ENCODE measurements around the gene LHFPL3.

LHFPL3 gene

DNA sequence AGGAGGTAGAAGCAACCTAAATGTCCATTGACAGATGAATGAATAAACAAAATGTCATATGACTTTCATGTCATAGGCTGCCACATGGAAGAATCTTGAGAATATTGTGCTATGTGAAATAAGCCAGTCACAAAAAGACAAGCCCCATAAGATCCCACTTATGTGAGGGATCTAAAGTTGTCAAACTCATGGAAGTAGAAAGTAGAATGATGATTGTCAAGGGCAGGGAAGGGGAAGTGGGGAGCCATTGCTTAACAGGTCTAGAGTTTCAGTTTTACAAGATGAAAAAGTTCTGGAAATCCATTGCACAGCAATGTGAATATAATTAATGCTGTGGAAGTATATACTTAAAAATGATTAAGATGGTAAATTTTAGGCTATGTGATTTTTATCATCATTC lies 456.3 kb downstream of the LHFPL3 start:
- Histone ChIP-seq H3K9ac (no peak overlapping the region), H3K27me3 (no peaks in the 10 kb centered on the region), H3K4me2 (no peak overlapping the region), H3K27ac (no peak overlapping the region), H3K9me3 (no peaks in the 10 kb centered on the region), H3K4me3 (no peak overlapping the region), H3K36me3 (no peaks in the 10 kb centered on the region), H4K20me1 (no peaks in the 10 kb centered on the region), H3K4me1 (no peaks in the 10 kb centered on the region)
- no peak for TF ChIP-seq Cebpa-rat (IDR thresholded peaks at IDR 0.05)

DNA sequence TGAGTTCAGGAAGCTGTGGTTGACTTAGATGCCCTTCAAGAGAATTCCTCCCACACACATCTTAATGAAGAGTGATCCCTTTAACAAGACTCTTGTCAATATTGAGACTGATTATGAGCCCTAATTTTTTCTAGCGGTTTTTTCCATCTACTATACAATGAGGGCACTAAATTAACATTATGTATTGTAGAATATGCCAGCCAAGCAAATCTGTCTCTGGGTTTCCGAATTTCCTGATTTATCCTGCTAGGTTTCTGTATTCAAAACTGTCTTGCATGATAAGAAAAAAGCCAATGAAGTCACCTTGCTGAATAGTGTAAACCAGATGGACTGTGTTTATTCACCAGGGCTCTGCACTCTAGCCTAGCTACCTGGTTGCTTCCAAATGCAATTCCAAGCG lies 461.4 kb downstream of the LHFPL3 start:
- H3K36me3 ChIP-seq, result no peaks in the 10 kb centered on the region
- H4K20me1 ChIP-seq, result no peaks in the 10 kb centered on the region
- no peak overlapping the region for H3K4me2 ChIP-seq
- no peaks in the 10 kb centered on the region for H3K4me1 ChIP-seq
- no peak for TF ChIP-seq Cebpa-rat (IDR thresholded peaks at IDR 0.05)
- H3K27me3 ChIP-seq, result no peaks in the 10 kb centered on the region
- no peak overlapping the region for H3K27ac ChIP-seq
- no peak overlapping the region for H3K4me3 ChIP-seq
- H3K9me3 ChIP-seq, result no peaks in the 10 kb centered on the region
- no peak overlapping the region for H3K9ac ChIP-seq

DNA sequence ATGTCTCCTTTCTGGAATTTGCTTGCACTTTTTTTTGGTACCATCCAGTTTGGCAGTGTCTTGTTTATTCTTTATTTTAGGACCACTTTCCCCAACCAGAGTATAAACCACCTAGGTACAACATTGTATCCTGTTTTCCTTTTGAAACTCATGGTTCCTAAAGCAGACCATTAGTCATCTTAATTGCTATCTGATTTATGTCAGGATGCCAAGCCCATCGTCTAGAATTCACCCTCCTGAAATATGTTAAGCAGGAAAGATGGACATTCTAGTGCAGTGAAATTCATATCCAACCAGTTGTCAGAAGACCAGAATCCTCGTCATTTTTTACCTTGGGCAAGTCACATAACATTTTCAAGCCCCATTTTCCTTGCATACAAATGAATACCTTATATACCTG lies 462.0 kb downstream of the LHFPL3 start:
- H3K9ac ChIP-seq, result no peak overlapping the region

DNA sequence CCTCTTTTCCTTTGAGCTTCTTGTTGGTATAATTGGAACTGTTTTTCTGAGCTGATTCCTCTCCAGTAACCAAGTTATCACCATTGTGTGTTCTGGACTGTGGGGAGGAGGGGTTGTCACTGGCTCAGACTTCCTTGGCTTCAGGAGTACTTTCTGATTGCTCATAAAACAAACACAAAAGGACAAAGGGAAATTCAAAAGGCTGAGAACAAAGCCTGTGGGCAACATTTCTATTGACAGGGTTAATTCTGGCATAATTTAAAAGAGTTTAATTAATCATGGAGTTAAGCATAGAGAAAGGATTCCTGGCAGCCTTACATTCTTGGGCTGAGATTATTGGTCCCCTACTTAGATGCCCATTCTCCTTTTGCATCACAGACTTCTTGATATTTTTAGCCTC lies 462.7 kb downstream of the LHFPL3 start:
- no peak overlapping the region for H3K4me2 ChIP-seq

More for the DNA sequence above, 462.0 kb downstream of the LHFPL3 start:
- Histone ChIP-seq H3K9me3 (no peaks in the 10 kb centered on the region), H3K36me3 (no peaks in the 10 kb centered on the region), H3K4me1 (no peaks in the 10 kb centered on the region), H3K27ac (no peak overlapping the region), H3K27me3 (no peaks in the 10 kb centered on the region), H3K4me2 (no peak overlapping the region), H4K20me1 (no peaks in the 10 kb centered on the region), H3K4me3 (no peak overlapping the region)
- no peak for TF ChIP-seq Cebpa-rat (IDR thresholded peaks at IDR 0.05)

DNA sequence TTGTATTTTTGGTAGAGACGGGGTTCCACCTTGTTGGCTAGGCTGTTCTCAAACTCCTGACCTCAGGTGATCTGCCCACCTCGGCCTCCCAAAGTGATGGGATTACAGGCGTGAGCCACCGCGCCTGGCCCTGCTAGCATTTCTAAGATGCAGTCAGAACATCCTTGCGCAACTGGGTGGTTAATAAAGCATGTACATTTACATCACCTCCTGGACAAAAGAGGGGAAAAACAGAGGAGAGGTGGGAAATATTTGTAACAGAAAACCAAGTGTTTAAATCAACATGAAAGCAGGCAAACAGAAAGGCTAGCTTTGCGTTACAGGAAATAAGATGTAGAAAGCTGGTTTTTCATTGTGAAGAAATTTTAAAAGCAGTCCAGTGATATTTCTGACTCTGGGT lies 464.7 kb downstream of the LHFPL3 start:
- Histone ChIP-seq H3K4me1 (no peaks in the 10 kb centered on the region), H3K36me3 (no peaks in the 10 kb centered on the region), H3K4me3 (no peak overlapping the region), H3K4me2 (no peak overlapping the region), H4K20me1 (no peaks in the 10 kb centered on the region), H3K27me3 (no peaks in the 10 kb centered on the region), H3K9ac (no peak overlapping the region), H3K9me3 (no peaks in the 10 kb centered on the region), H3K27ac (no peak overlapping the region)
- no peak for TF ChIP-seq Cebpa-rat (IDR thresholded peaks at IDR 0.05)

More for the DNA sequence above, 462.7 kb downstream of the LHFPL3 start:
- H4K20me1 ChIP-seq, result no peaks in the 10 kb centered on the region
- no peaks in the 10 kb centered on the region for H3K27me3 ChIP-seq
- no peak overlapping the region for H3K27ac ChIP-seq
- no peak overlapping the region for H3K9ac ChIP-seq
- no peak for TF ChIP-seq Cebpa-rat (IDR thresholded peaks at IDR 0.05)
- H3K36me3 ChIP-seq, result no peaks in the 10 kb centered on the region
- H3K9me3 ChIP-seq, result no peaks in the 10 kb centered on the region
- H3K4me3 ChIP-seq, result no peak overlapping the region
- H3K4me1 ChIP-seq, result no peaks in the 10 kb centered on the region

DNA sequence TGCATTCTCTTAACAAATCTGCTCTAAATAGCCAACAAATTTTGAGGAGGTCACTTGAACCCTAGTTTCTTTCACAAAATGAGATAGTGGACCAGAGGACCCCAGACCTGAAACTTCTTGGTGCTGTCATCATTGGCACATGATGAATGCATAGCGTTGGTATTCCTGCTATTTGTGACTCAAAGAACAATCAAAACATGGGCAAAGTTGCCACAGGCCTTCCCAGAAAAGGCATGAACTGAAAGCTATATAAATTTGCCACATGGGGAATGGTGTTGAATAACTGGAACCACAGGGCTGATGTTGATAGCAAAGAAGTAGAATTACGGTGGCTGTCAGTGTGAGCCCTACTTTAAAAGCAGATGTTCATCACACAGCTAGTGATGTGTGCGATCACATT lies 465.8 kb downstream of the LHFPL3 start:
- no peaks in the 10 kb centered on the region for H4K20me1 ChIP-seq
- H3K27ac ChIP-seq, result no peak overlapping the region
- no peak overlapping the region for H3K4me2 ChIP-seq
- TF ChIP-seq Cebpa-rat (IDR thresholded peaks at IDR 0.05), result no peak
- no peaks in the 10 kb centered on the region for H3K4me1 ChIP-seq
- H3K36me3 ChIP-seq, result no peaks in the 10 kb centered on the region
- H3K27me3 ChIP-seq, result no peaks in the 10 kb centered on the region
- H3K9me3 ChIP-seq, result no peaks in the 10 kb centered on the region
- H3K4me3 ChIP-seq, result no peak overlapping the region
- no peak overlapping the region for H3K9ac ChIP-seq

DNA sequence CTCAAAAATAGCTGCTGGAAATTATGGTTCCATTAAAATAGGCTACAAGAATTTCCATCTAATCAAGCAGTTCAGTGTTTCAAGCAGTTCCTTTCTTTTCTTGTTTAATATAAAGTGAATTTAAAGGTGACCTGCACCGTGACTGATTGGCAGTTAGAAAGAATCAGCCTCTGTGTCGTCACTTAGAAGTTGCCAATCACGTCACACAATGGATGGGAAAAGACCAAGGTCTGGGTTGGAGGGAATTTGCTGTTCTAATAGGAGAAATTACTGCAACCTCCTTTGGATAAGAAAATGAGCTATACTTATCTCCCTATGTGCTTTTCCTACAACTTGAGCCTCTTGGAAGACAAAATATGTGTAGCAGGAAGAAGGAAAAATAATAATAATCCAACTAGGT lies 466.2 kb downstream of the LHFPL3 start:
- Histone ChIP-seq H3K4me2 (no peak overlapping the region), H4K20me1 (no peaks in the 10 kb centered on the region), H3K4me1 (no peaks in the 10 kb centered on the region), H3K27ac (no peak overlapping the region), H3K4me3 (no peak overlapping the region), H3K27me3 (no peaks in the 10 kb centered on the region), H3K9me3 (no peaks in the 10 kb centered on the region), H3K9ac (no peak overlapping the region), H3K36me3 (no peaks in the 10 kb centered on the region)
- TF ChIP-seq Cebpa-rat (IDR thresholded peaks at IDR 0.05), result no peak

DNA sequence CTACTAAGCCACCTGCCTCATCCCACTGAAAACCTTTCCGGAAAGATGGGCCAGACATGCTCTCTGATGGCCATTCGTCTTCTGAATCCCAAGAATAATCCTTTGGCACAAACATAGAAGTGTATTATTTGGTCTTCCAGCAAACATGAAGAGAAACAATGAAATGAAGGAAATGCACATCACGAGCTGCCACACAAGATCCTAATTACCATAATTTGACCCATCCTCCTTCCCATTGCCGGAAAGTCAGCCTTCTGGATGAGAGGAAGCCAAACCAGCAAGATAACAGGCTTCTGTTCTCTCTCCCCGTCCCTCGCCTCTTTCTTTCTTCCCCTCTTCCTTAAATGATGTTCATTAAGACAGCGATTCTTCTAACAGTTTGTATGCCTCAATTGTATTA lies 466.7 kb downstream of the LHFPL3 start:
- Histone ChIP-seq H3K4me3 (no peak overlapping the region), H3K9ac (no peak overlapping the region), H3K27ac (no peak overlapping the region), H3K4me1 (no peaks in the 10 kb centered on the region), H3K4me2 (no peak overlapping the region), H3K9me3 (no peaks in the 10 kb centered on the region), H3K27me3 (no peaks in the 10 kb centered on the region), H3K36me3 (no peaks in the 10 kb centered on the region), H4K20me1 (no peaks in the 10 kb centered on the region)
- no peak for TF ChIP-seq Cebpa-rat (IDR thresholded peaks at IDR 0.05)

DNA sequence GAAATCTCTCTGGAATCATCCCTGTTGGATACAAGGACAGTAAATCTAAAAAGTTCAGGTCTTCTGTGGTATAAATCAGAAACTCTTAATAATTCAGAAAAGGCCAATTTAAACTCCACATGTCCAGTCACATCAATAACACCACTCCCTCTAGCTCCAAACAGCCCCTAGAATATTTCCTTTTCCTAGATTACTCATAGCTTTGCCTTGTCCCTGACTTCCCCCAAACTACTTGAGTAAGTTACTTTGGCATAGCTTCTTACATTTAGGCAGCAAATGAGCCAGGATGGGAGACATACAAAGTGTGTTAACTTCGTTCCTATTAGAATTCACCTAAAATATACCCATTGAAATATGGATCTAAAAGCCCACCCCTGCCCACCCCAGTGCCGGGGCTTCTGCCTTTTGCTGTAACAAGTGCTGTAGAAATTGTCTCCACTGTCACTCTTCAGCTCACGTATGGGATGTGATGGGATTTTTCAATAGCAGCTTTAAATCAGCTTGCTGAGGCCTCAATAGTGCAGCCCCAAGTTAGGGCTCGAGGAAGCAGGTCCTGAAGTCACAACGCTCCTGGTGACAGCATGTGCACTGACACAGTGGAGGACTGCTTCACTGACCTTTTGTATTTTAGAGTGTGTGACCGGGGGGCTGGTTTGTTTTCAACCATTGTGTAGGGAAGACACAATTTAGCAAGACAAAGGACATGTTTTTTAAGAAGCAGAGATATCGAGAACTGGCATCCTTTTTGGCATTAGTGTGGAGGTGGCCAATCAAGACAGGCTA lies 467.4 kb downstream of the LHFPL3 start:
- H3K27ac ChIP-seq, result no peak overlapping the region
- no peaks in the 10 kb centered on the region for H4K20me1 ChIP-seq
- H3K27me3 ChIP-seq, result no peaks in the 10 kb centered on the region
- no peaks in the 10 kb centered on the region for H3K36me3 ChIP-seq
- H3K9me3 ChIP-seq, result no peaks in the 10 kb centered on the region
- no peak for TF ChIP-seq Cebpa-rat (IDR thresholded peaks at IDR 0.05)
- no peaks in the 10 kb centered on the region for H3K4me1 ChIP-seq
- H3K4me3 ChIP-seq, result no peak overlapping the region
- no peak overlapping the region for H3K4me2 ChIP-seq
- no peak overlapping the region for H3K9ac ChIP-seq

DNA sequence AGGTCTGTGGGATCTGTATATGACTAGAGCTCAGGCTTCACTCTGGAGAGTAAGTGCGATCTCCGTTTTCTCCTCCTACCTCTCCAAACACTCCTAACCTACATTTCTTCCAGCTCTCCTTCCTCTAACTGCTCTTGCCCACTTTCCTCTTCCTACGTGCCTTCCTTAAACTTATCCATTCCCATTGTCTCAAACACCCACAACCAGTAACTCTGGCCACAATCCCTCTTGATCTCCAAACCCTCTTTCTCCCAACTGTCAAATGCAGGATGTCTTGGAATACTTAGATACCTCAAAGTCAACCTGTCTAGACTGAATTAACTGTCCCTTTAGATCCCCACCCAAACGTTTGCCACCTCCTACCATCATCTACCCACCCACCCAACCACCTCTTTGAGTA lies 471.9 kb downstream of the LHFPL3 start:
- TF ChIP-seq Cebpa-rat (IDR thresholded peaks at IDR 0.05), result no peak
- Histone ChIP-seq H3K36me3 (no peaks in the 10 kb centered on the region), H4K20me1 (no peaks in the 10 kb centered on the region), H3K9me3 (no peaks in the 10 kb centered on the region), H3K4me3 (no peak overlapping the region), H3K4me2 (no peak overlapping the region), H3K9ac (no peak overlapping the region), H3K4me1 (no peaks in the 10 kb centered on the region), H3K27me3 (no peaks in the 10 kb centered on the region), H3K27ac (no peak overlapping the region)

DNA sequence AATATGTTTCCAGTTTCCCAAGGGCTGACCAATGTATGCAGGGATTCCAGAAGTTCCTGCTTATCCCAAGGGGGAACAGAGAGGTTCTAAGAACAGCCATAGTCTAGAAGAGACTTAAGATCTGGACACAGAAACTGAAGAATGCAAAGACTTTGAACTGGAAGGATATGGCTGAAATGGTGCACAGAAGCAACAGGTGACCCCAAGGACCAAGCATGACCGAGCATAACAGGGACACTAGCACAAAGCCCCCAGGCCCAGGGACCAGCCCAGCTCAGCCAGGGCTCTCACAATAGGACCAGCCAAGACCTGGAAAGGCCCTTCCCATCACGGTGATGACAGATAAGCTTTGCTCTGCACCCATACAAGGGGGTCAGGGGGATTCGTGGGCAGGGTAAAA lies 472.6 kb downstream of the LHFPL3 start:
- TF ChIP-seq Cebpa-rat (IDR thresholded peaks at IDR 0.05), result no peak
- H3K36me3 ChIP-seq, result no peaks in the 10 kb centered on the region
- H3K4me1 ChIP-seq, result no peaks in the 10 kb centered on the region
- no peaks in the 10 kb centered on the region for H3K27me3 ChIP-seq
- no peaks in the 10 kb centered on the region for H3K9me3 ChIP-seq
- H4K20me1 ChIP-seq, result no peaks in the 10 kb centered on the region
- H3K4me3 ChIP-seq, result no peak overlapping the region
- H3K4me2 ChIP-seq, result no peak overlapping the region
- H3K9ac ChIP-seq, result no peak overlapping the region
- H3K27ac ChIP-seq, result no peak overlapping the region

All from BLaER1 (cell line).